Activated naive CD4-positive, alpha-beta T cell treated with anti-CD3 and anti-CD28 coated beads, Interleukin-2, amount 50 U/mL, for 16 hours (primary cell): ENCODE measurements around the gene AREL1.

Source experiments
- DNase-seq: peaks from one replicate; pipeline ENCODE4 v3.0.0-alpha.2; 2020

Gene AREL1

GRCh38 chr14:74630881-74631690 lies 81.8 kb downstream of the AREL1 start:
- DNase-seq, result no peak

GRCh38 chr14:74628418-74628817 lies 84.5 kb downstream of the AREL1 start:
- no peak for DNase-seq

- no peak for DNase-seq
These were observed 85.8 kb downstream of the AREL1 start for GRCh38 chr14:74627076-74627475.

GRCh38 chr14:74622257-74622656 lies 90.6 kb downstream of the AREL1 start:
- DNase-seq, result no peak

- DNase-seq, result no peak
These were observed 91.3 kb downstream of the AREL1 start for GRCh38 chr14:74621556-74621955.

GRCh38 chr14:74620923-74621322 lies 92.0 kb downstream of the AREL1 start:
- no peak for DNase-seq

- no peak for DNase-seq
These were observed 92.4 kb downstream of the AREL1 start for GRCh38 chr14:74620497-74620921.

- DNase-seq, result no peak
These were observed 93.2 kb downstream of the AREL1 start for GRCh38 chr14:74619672-74620131.

- peak; percentile 32 for DNase-seq
These were observed 94.6 kb downstream of the AREL1 start for GRCh38 chr14:74618078-74618952.

- no peak for DNase-seq
These were observed 95.7 kb downstream of the AREL1 start for GRCh38 chr14:74616996-74617700.

GRCh38 chr14:74616507-74616906 lies 96.4 kb downstream of the AREL1 start:
- DNase-seq, result no peak

- DNase-seq, result no peak
These were observed 97.1 kb downstream of the AREL1 start for GRCh38 chr14:74615735-74616134.

- no peak for DNase-seq
These were observed 98.1 kb downstream of the AREL1 start for GRCh38 chr14:74614508-74615495.

GRCh38 chr14:74613211-74613914 lies 99.5 kb downstream of the AREL1 start:
- no peak for DNase-seq

- DNase-seq, result peak; percentile 88
These were observed 100.4 kb downstream of the AREL1 start for GRCh38 chr14:74612350-74613021.

GRCh38 chr14:74611650-74612349 lies 101.1 kb downstream of the AREL1 start, which contains the start of gene LTBP2:
TSS of gene LTBP2 (minus strand) at chr14:74612237. CDS start at chr14:74611944, 293 bp downstream.
- peak; percentile 23 for DNase-seq
